Measurements from ENCODE around the gene HPS4. TPM values are rescaled to one million over a fixed set of nuclear protein-coding genes. Genes with fewer than 3 reads are reported as not detected.
"Not testable (repeated sequence)": the region's sequence is repeated elsewhere in the genome, so short reads cannot be mapped to it uniquely, and the experiment has no call there.

The HPS4 gene
- total RNA-seq, 1 donor, result 56.8 TPM

GRCh38 chr22:26430600-26430999 is 53.0 kb downstream of the HPS4 start:
- H3K27me3 ChIP-seq (ENCODE audit: insufficient read depth, low read length), result no peaks in the 10 kb centered on the region
- H3K4me1 ChIP-seq (ENCODE audit: insufficient read depth, low read length), result peaks cover 61% of the 10 kb centered on the region
- H3K4me3 ChIP-seq (ENCODE audit: low read length), result no peak overlapping the region

GRCh38 chr22:26429458-26430286 is 53.9 kb downstream of the HPS4 start:
- Histone ChIP-seq H3K27me3 (ENCODE audit: insufficient read depth, low read length) (no peaks in the 10 kb centered on the region), H3K9me3 (ENCODE audit: low read depth, low read length) (no peaks in the 10 kb centered on the region), H3K4me3 (ENCODE audit: low read length) (peak overlapping the region; percentile 48), H3K4me1 (ENCODE audit: insufficient read depth, low read length) (peaks cover 52% of the 10 kb centered on the region)

More at GRCh38 chr22:26430600-26430999, 53.0 kb downstream of the HPS4 start:
- H3K9me3 ChIP-seq (ENCODE audit: low read depth, low read length), result no peaks in the 10 kb centered on the region

GRCh38 chr22:26428515-26429457 is 54.8 kb downstream of the HPS4 start, which contains the start of gene ASPHD2:
TSS of gene ASPHD2 (plus strand) at chr22:26429260. CDS start at chr22:26433616, 4,356 bp downstream.
- Histone ChIP-seq H3K4me1 (ENCODE audit: insufficient read depth, low read length) (peaks cover 47% of the 10 kb centered on the region), H3K9me3 (ENCODE audit: low read depth, low read length) (no peaks in the 10 kb centered on the region), H3K4me3 (ENCODE audit: low read length) (peak within 1 kb of the TSS; percentile 55), H3K27me3 (ENCODE audit: insufficient read depth, low read length) (no peaks in the 10 kb centered on the region)

GRCh38 chr22:26426924-26427323 is 56.7 kb downstream of the HPS4 start:
- no peak overlapping the region for H3K4me3 ChIP-seq (ENCODE audit: low read length)
- peaks cover 35% of the 10 kb centered on the region for H3K4me1 ChIP-seq (ENCODE audit: insufficient read depth, low read length)
- no peaks in the 10 kb centered on the region for H3K27me3 ChIP-seq (ENCODE audit: insufficient read depth, low read length)
- H3K9me3 ChIP-seq (ENCODE audit: low read depth, low read length), result peaks cover 10% of the 10 kb centered on the region

- H3K9me3 ChIP-seq (ENCODE audit: low read depth, low read length), result peaks cover 10% of the 10 kb centered on the region
- H3K4me1 ChIP-seq (ENCODE audit: insufficient read depth, low read length), result no peaks in the 10 kb centered on the region
- H3K4me3 ChIP-seq (ENCODE audit: low read length), result no peak overlapping the region
- peaks cover 2% of the 10 kb centered on the region for H3K27me3 ChIP-seq (ENCODE audit: insufficient read depth, low read length)
Observed at GRCh38 chr22:26418620-26419019, 65.0 kb downstream of the HPS4 start.

- Histone ChIP-seq H3K9me3 (ENCODE audit: low read depth, low read length) (no peaks in the 10 kb centered on the region), H3K4me3 (ENCODE audit: low read length) (no peak overlapping the region), H3K27me3 (ENCODE audit: insufficient read depth, low read length) (peaks cover 2% of the 10 kb centered on the region), H3K4me1 (ENCODE audit: insufficient read depth, low read length) (no peaks in the 10 kb centered on the region)
Observed at GRCh38 chr22:26417406-26417805, 66.2 kb downstream of the HPS4 start.

GRCh38 chr22:26416670-26417276 is 66.8 kb downstream of the HPS4 start:
- H3K9me3 ChIP-seq (ENCODE audit: low read depth, low read length), result no peaks in the 10 kb centered on the region
- peaks cover 2% of the 10 kb centered on the region for H3K27me3 ChIP-seq (ENCODE audit: insufficient read depth, low read length)
- no peaks in the 10 kb centered on the region for H3K4me1 ChIP-seq (ENCODE audit: insufficient read depth, low read length)
- H3K4me3 ChIP-seq (ENCODE audit: low read length), result no peak overlapping the region

- H3K4me1 ChIP-seq (ENCODE audit: insufficient read depth, low read length), result no peaks in the 10 kb centered on the region
- no peak overlapping the region for H3K4me3 ChIP-seq (ENCODE audit: low read length)
- peaks cover 2% of the 10 kb centered on the region for H3K27me3 ChIP-seq (ENCODE audit: insufficient read depth, low read length)
- no peaks in the 10 kb centered on the region for H3K9me3 ChIP-seq (ENCODE audit: low read depth, low read length)
Observed at GRCh38 chr22:26416256-26416655, 67.3 kb downstream of the HPS4 start.

- H3K4me1 ChIP-seq (ENCODE audit: insufficient read depth, low read length), result no peaks in the 10 kb centered on the region
- no peaks in the 10 kb centered on the region for H3K9me3 ChIP-seq (ENCODE audit: low read depth, low read length)
- H3K27me3 ChIP-seq (ENCODE audit: insufficient read depth, low read length), result peaks cover 5% of the 10 kb centered on the region
- H3K4me3 ChIP-seq (ENCODE audit: low read length), result no peak overlapping the region
Observed at GRCh38 chr22:26414347-26414746, 69.2 kb downstream of the HPS4 start.

GRCh38 chr22:26410386-26410785 is 73.2 kb downstream of the HPS4 start:
- no peaks in the 10 kb centered on the region for H3K9me3 ChIP-seq (ENCODE audit: low read depth, low read length)

GRCh38 chr22:26409719-26410335 is 73.8 kb downstream of the HPS4 start:
- no peaks in the 10 kb centered on the region for H3K9me3 ChIP-seq (ENCODE audit: low read depth, low read length)
- peaks cover 9% of the 10 kb centered on the region for H3K4me1 ChIP-seq (ENCODE audit: insufficient read depth, low read length)
- H3K4me3 ChIP-seq (ENCODE audit: low read length), result no peak overlapping the region
- H3K27me3 ChIP-seq (ENCODE audit: insufficient read depth, low read length), result peaks cover 3% of the 10 kb centered on the region

More at GRCh38 chr22:26410386-26410785, 73.2 kb downstream of the HPS4 start:
- Histone ChIP-seq H3K4me3 (ENCODE audit: low read length) (no peak overlapping the region), H3K27me3 (ENCODE audit: insufficient read depth, low read length) (peaks cover 3% of the 10 kb centered on the region), H3K4me1 (ENCODE audit: insufficient read depth, low read length) (peaks cover 3% of the 10 kb centered on the region)

GRCh38 chr22:26408562-26409220 is 74.9 kb downstream of the HPS4 start:
- H3K4me1 ChIP-seq (ENCODE audit: insufficient read depth, low read length), result peaks cover 20% of the 10 kb centered on the region
- not testable (repeated sequence) for H3K4me3 ChIP-seq (ENCODE audit: low read length); H3K9me3 ChIP-seq (ENCODE audit: low read depth, low read length); H3K27me3 ChIP-seq (ENCODE audit: insufficient read depth, low read length)

GRCh38 chr22:26406118-26406517 is 77.5 kb downstream of the HPS4 start:
- H3K4me3 ChIP-seq (ENCODE audit: low read length), result no peak overlapping the region
- H3K27me3 ChIP-seq (ENCODE audit: insufficient read depth, low read length), result peaks cover 3% of the 10 kb centered on the region
- no peaks in the 10 kb centered on the region for H3K9me3 ChIP-seq (ENCODE audit: low read depth, low read length)

GRCh38 chr22:26404851-26405421 is 78.6 kb downstream of the HPS4 start:
- no peaks in the 10 kb centered on the region for H3K9me3 ChIP-seq (ENCODE audit: low read depth, low read length)
- no peak overlapping the region for H3K4me3 ChIP-seq (ENCODE audit: low read length)
- H3K4me1 ChIP-seq (ENCODE audit: insufficient read depth, low read length), result peaks cover 22% of the 10 kb centered on the region
- no peaks in the 10 kb centered on the region for H3K27me3 ChIP-seq (ENCODE audit: insufficient read depth, low read length)

More at GRCh38 chr22:26406118-26406517, 77.5 kb downstream of the HPS4 start:
- peaks cover 22% of the 10 kb centered on the region for H3K4me1 ChIP-seq (ENCODE audit: insufficient read depth, low read length)
